Putamen (tissue), 1 donor: Measurements from ENCODE around the gene WFDC1.

Experiments used
- DNase-seq: peaks from one replicate; pipeline ENCODE4 v3.0.0-alpha.2; 2016; ENCODE audit warnings: low spot score

Gene WFDC1

DNA sequence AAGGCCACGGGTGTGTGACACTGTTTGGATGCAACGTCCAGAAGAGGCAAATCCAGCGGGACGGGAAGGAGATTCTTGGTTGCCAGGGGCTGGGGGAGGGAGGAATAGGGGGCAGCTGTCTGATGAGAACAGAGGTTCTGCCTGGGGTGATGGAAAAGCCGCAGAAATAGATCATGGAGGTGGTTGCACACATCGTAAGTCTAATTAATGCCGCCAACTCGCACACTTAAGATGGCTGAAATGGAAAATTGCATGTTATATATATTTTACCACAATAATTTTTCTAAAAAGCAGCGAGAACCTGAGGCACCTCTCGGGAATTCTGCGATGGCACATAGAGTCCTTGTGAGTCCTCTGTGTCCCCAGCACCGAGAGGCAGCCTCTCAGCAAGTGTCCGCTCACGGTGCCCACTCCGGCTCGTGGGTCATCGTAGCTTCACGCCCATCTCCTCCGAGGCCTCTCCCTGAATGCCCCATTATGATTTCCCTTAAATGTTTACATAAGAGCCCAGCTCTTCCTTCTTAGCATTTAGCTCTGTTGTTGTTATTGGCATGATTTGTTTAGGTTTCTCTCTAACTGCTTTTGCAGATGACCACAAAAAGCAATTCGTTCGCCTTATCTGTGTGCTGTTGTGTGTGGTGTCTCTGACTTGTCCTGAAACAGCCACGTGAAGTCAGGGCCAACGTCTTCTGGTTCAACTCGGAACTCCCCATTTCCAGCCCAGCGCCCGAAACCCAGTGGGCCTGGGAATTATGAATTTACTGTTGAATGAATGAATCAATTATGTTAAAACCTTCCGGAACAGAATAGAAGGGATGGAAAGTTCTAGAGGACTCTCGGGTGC, 7.7 kb downstream of the WFDC1 start:
- peak; percentile 60 for DNase-seq

DNA sequence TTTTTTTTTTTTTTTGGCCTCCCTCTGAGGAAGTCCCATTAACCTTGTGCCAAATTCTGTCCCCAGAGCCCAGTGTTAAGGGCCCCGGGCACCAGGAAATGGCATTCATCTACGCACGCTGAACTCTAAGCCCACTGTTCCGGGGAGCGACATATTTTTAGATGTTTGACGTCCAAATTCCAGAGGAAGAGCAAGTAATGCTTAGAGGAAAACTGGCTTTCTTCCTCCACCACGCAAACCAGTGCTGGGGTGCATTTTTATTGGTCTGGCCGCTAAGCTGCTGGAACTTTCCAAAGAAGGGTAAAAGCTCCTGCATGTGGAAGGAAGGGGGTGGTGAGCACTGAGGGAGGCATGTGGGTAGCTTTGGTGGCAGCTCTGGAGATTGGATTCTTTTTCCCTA, 8.3 kb downstream of the WFDC1 start:
- peak; percentile 64 for DNase-seq

DNA sequence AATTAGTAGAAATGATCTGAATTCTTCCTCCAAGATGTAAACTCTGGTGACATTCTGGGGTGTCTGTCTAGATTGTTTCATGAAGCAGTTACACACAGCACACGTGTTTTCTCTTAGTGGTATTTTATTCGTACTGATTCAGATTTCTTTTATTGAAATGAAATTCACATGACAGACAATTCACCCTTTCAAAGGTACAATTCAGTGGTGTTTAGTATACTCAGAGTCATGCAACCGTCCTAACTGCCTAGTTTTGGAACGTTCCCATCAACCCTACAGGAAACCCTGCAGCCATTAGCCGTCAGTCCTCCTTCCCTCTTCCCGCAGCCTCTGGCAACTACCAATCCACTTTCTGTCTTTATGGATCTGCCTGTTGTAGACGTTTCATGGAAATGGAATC, 8.8 kb downstream of the WFDC1 start:
- DNase-seq: no peak

DNA sequence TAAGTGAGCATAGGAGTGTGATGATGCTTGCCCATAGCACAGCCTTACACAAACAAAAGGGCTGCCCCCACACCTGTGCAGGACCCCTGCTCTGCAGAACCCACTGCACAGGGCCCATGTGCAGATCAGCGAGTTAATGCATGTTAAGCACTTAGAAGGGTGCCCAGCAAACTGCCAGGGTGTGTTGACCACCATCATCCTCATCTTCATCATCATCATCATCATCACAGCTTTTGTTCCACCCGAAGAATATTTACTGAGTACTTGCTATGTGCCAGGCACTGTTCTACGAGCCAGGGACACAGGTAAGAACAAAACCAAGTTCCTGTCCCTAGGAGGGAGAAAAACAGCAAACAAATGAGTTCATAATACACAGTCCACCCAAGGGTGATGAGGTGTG, 11.9 kb downstream of the WFDC1 start:
- no peak for DNase-seq

DNA sequence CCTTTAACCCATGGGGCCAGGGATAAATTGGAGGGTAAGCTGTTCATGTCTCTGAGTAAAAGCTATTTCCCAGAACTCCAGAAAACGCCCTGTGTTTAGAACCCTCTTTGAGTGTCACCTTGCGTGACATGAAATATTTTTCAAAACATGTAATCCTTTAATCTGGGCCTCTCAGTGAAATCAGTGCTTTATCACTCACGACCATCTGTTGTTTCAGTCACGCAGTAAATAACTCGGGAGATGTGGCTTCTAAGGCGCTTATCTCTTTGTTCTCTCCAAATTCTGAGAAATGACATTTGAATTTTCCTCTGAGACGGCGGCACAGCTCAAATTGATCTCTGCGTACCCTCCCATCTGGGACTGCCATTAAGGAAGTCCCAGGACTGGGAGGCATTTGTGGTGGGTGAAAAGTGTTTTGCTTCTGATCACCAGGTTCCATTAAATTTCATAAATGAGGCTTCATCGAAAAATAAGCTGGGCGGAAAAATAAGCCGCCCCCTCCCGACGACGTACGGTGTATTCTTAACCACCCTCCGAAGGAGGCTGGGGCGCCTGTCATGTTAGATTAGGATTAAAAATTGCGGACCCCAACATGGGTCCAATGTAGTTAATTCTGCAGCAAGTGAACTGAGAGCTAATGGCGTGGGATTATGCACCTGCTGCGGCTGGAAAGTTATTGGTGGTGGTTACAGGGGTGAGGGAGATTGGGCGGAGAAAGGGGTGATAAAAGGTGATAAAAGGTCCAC, 12.7 kb downstream of the WFDC1 start:
- DNase-seq: no peak

DNA sequence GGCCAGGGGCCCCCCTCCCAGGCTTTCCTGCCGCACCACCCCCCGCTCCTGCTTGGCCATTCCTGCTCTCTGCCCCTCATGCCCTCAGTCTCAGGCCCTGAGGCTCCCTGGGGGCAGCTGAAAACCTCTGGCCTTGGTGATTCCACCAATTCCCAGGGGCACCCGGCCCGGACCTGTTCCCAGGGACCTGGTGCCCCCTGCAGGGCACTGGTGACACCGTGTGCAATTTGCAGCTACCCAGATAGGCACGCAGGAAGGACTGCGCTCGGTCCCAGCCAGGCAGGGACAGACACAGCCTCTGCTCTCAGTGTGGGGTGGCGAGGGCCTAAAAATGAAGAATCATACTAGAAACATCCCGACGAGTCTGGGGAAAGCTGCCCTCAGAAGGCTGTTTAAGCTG, 13.4 kb downstream of the WFDC1 start:
- no peak for DNase-seq

DNA sequence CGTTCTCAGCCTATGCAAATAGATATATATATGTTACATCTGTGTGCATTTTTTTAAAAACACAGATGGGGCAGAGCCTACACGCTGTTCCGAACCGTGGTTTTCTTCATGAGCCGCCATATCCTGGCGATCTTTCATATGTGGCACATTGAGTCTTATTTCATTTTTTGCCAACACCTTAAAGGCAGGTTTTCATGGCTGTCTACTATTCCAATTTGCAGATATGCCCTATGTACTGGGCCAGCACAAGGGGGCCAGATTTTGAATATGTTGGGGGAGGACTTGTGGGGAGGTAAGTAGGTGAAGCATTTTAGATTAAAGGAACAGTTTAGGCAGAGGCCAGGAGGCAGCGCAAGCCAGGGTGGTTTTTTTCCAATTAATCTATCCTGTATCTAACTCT, 16.0 kb downstream of the WFDC1 start:
- no peak for DNase-seq

DNA sequence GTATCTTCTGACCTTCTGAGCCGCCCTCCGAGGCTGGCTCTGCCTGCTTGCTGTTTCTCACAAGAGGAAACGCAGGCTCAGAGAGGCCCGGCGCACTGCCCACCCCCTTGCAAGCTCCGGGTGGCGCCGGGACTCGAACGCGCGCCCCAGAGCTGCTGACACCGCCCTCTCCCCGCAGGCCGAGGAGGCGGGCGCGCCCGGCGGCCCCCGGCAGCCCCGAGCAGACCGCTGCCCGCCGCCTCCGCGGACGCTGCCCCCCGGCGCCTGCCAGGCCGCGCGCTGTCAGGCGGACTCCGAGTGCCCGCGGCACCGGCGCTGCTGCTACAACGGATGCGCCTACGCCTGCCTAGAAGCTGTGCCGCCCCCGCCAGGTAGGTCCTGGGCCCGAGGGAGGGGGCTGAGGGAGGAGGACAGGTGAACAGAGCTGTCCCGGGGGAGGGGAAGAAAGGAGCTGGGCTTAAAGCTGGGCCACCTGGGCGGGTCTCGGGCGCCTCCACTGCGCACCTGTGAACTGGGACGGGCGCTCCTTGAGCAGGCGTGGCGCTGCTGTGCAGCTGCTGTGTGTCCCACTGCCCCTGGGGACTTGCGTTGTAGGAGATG, 18.2 kb downstream of the WFDC1 start:
- no peak for DNase-seq

DNA sequence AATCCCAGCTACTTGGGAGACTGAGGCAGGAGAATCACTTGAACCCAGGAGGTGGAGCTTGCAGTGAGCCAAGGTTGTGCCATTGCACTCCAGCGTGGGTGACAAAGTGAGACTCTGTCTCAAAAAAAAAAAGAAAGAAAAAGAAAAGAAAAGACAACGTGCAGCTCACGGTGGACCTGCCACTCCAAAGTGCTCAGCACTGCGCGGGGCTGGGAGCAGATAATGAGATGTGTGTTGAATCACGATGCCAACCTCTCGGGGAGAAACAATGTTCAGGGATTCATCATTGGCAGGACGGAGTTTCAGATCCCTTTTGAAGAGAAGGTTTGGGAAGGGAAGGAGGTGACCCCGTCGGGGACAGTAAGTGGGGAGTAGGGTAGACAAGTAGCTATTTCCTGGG, 19.2 kb downstream of the WFDC1 start:
- DNase-seq: no peak

DNA sequence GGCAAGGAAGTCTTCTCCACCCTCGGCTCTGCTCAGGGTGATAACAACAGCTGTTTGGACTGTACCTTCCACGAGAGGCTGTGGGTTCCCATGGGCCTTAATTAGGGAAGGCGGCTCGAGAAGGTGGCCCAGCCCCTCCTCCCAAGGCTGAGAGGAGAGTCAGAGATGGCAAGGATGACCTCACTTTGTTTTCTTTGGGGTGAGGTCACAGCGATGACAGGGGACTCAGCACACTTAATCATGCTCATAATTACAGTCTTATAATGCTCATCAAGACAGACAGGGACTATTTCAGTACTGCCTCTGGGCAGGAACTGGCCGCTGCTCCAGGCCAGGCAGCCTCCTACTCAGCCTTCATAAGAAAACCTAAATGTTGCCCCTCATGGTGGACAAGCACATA, 19.7 kb downstream of the WFDC1 start:
- DNase-seq: no peak

DNA sequence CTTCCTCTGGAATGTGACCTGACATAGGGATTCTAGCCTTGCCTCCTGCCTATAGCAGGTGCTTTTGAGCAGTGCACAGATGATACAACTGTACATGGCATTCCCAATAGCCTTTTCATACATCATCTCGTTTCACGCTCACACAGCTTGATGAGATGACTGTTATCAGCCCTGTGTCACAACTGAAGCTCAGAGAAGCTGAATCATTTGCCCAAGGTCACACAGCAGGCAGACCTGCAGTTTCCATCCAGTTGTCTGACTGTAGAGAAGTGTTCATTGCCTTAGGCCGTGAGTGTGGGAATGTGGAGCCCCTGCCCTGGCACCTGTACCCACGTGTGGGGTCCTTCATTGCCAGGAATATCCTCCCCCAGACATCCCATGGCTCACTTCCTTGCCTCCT, 20.1 kb downstream of the WFDC1 start:
- no peak for DNase-seq

DNA sequence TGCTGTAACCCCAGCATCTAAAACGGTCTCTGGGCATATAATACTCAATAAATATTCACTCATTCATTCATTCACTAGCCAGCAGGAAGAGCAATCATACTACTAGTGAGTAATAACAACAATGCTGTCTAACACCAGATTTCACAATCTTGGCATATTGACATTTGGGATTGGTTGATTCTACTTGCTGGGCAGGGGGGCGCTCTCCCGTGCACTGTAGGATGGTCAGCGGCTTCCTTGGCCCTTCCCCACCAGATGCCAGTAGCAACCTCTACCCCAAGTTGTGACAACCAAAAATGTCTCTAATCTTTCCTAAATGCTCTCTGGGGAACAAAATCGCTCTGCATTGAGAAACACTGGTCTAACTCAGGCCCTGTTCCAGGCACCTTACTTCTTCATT, 20.7 kb downstream of the WFDC1 start:
- no peak for DNase-seq

DNA sequence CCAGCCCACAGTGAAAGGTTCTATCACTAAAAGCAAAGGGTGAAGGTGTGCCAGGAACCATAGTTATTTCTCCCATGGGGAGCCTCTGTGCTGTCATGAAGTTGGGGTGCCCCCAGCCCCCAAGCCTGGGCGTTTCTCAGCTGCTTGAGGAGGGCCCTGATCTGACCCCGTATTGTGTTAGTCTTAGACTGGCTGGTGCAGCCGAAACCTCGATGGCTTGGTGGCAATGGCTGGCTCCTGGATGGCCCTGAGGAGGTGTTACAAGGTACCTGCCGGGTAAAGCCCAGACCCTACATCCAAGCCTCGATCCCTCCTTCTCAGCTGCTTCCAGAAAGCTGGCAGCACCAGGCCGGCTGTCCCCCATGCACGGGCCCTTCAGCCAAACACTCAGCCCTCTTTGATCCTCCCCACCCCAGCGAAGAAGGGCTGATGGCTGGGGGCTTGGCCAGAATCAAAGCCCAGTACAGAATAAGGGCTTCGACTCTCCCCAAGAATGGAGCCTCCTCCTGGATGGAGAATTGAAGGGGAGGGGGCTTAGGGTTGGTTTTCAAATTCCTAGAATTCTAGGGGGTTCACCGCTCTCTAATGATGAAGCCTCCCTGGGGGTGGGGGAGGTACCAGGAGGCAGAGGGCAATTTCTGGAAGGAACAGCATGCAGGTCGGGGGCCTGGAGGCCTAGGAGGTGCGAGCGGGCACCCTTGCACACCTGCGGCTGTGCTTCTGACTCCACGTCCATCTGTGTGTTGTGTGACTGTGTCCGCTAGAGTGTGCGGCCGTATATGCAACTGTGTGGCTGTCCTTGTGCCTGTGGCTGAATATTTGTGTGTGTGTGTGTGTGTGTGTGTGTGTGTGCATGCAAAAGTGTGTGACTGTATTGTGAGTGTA, 23.7 kb downstream of the WFDC1 start:
- DNase-seq: no peak

DNA sequence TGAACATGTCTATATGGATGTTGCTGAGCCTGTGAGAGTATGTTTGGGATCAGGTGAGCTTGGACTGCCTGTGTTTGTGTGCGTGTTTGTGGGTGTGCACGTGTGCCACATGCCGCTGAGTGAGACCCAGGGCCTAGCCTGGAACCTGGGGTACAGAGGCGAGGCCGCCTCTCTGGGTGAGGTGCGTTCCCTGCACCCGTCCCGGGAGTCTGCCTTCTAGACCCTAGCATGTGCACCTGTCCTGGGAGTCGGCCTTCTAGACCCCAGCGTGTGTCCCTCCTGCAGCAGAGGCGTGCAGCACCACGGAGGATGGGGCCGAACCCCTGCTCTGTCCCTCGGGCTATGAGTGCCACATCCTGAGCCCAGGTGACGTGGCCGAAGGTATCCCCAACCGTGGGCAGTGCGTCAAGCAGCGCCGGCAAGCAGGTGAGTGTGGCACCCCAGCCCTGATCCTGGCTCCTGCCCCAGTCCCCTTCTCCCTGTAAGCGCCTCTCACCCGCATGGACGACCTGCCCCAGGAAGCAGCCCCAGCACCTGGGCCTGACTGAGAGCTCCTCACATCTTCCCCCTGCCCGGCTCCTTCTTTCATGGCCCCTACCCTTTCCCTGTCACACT, 24.6 kb downstream of the WFDC1 start:
- DNase-seq: no peak

DNA sequence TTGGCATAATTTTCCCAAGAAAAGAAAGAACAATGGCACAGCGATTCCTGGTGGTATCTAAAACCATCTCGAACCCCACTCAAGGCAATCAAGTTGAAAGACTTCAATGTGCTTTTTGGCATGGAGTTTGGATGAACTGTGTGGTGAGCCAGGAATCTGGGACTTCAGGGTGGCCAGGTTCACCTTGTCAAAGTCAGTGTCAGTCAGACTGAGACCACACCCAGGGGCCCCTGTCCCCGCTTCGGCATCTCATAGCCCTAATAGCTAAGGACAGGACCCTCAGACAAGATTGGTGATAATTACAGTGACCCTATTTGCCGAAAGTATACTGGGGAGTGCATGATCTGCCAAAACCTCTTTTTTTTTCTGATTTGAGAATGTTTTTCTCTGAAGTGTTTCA, 25.8 kb downstream of the WFDC1 start:
- DNase-seq: no peak

DNA sequence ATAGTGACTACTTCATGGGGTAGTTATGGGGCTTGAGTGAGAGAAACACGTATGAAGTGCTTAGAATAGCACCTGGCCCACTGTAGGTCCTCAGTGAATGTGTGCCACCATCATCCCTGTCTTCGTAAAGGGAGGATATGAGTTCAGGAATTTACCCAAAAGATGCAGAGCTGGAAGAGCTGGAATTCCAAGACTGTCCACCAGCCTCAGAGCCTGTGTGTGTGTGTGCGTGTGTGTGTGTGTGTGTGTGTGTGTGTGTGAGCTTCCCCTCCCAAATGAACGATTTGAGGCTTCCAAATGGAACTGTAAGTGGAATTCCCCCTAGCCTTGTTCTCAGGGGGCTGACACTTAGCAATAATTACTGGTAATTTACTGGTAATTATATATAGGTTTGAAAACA, 27.3 kb downstream of the WFDC1 start:
- DNase-seq: no peak

DNA sequence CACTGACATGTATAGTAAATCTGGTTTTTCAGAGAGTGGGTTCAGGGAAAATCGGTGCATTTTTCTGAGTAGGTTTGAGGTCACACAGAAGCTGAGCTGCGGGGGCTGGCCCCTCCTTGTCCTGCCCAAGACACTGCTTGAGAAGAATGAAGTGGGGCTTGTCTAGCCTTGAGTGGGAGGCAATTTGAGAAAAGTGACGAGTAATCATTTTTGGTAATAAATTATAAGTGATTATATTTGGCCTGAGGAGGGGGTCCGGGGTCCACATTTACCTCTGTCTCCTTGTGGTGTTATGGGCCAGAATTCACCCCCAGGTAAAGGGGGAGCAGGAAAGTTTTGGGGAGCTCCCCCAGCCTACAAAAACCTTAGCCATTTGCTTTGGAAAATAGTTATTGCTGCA, 28.1 kb downstream of the WFDC1 start:
- no peak for DNase-seq

DNA sequence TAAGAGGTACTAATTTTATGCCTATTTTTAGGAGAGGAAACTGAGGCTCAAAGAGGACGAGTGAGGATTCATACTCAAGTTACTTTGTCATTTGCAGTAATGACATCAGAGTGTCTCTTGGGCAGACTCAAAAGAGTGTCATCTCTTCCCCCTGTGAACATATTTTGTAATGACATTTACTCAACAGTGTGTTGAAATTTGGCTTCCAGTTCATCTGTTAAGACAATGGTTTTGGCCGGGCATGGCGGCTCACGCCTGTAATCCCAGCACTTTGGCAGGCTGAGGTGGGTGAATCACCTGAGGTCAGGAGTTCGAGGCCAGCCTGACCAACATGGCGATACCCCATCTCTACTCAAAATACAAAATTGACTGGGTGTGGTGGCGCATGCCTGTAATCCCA, 28.9 kb downstream of the WFDC1 start:
- DNase-seq: no peak

DNA sequence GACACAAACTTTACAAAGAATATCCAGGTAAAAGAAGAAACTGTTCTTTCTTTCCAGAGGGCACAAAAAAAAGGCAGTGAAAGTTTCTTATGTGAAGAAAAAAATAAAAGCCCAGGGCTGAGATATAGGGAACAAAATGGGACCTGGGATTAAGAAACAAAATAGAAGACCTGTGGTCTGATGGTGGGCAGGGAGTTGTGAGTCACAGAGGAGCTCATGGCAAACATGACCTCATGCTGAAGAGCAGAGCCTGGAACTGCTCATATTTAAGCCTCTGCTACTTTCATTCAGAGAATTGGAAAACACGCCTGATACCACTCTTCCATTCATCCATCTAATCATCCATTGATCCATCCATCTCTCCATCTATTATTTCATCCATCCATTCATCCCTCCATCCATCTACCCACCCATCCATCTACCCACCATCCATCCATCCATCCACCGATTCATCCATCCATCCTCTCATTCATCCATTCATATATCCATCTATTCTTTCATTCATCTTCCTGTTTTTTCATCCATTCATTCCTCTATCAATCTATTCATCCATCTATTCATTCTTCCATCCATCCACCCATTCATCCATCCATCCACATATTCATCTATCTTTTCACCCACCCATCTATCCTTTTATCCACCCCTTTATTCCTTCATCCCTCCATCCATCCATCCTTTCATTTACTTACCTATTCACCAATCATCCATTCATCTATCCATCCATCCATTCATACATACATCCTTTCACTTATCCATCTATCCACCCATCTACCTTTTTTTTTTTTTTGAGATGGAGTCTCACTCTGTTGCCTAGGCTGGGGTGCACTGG, 30.0 kb downstream of the WFDC1 start:
- DNase-seq: no peak

DNA sequence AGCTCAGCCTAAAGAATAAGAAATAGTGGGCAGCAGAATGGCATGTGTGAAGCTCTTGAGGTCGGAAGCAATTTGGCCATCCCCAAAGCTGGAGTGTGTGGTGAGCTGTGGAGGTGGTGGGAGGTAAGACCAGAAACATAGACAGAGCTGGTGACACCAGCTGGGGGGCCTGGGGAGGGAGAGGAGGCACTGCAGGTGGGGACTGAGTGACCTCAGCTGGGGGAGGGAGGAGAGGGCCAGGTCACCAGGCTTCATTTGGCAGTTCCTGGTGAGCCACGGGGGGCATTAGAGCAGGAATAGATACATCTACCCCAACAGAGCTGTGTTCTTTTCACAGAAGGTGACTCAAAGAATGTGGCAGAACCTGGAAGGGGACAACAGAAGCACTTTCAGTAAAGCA, 31.9 kb downstream of the WFDC1 start:
- no peak for DNase-seq
